Smooth muscle cell (in vitro differentiated cells): ENCODE measurements around the gene MME. TPM values are rescaled to one million over a fixed set of nuclear protein-coding genes. Genes with fewer than 3 reads are reported as not detected.

Experiments
- DNase-seq: peaks from one replicate; lab custom pipeline; 2025; ENCODE audit not compliant: unreplicated experiment; lab: John Stamatoyannopoulos, UW
- H2AFZ ChIP-seq: fragments of 200-600 bp; sonication (generic); 2 replicates; pipeline ENCODE4 v1.6.0; 2016; ENCODE audit warnings: antibody characterized with exemption, low read depth, mild to moderate bottlenecking
- H3F3A ChIP-seq: fragments of 200-600 bp; sonication (generic); 2 replicates; pipeline ENCODE4 v1.6.0; 2017; ENCODE audit warnings: antibody characterized with exemption, low read depth
- H3K27ac ChIP-seq: fragments of 200-600 bp; sonication (generic); 2 replicates; pipeline ENCODE4 v1.5.1; 2016; ENCODE audit warnings: low read depth, mild to moderate bottlenecking
- H3K27me3 ChIP-seq: fragments of 200-600 bp; sonication (generic); 2 replicates; pipeline ENCODE4 v1.6.1; 2016; ENCODE audit warnings: low read depth, mild to moderate bottlenecking
- H3K36me3 ChIP-seq: fragments of 200-600 bp; sonication (generic); 2 replicates; pipeline ENCODE4 v1.5.1; 2016; ENCODE audit warnings: low read depth
- H3K4me1 ChIP-seq: fragments of 200-600 bp; sonication (generic); 2 replicates; pipeline ENCODE4 v1.5.1; 2016; ENCODE audit warnings: low read depth
- H3K4me2 ChIP-seq: fragments of 200-600 bp; sonication (generic); 2 replicates; pipeline ENCODE4 v1.6.0; 2016; ENCODE audit warnings: mild to moderate bottlenecking
- H3K4me3 ChIP-seq: fragments of 200-600 bp; sonication (generic); 2 replicates; pipeline ENCODE4 v1.5.1; 2016; ENCODE audit warnings: mild to moderate bottlenecking
- H3K79me2 ChIP-seq: fragments of 200-600 bp; sonication (generic); 2 replicates; pipeline ENCODE4 v1.6.0; 2016; ENCODE audit warnings: low read depth, mild to moderate bottlenecking
- H3K9ac ChIP-seq: fragments of 200-600 bp; sonication (generic); 2 replicates; pipeline ENCODE4 v1.6.0; 2016; ENCODE audit warnings: low read depth
- H3K9me3 ChIP-seq: fragments of 200-600 bp; sonication (generic); replicated peaks from 2 replicates; pipeline ENCODE4 v1.5.1; 2016; ENCODE audit warnings: low read depth
- H4K20me1 ChIP-seq: fragments of 200-600 bp; sonication (generic); 2 replicates; pipeline ENCODE4 v1.6.0; 2016; ENCODE audit warnings: low read depth
- CTCF ChIP-seq: fragments of 200-600 bp; sonication (generic); IDR thresholded peaks from 2 replicates; pipeline ENCODE4 v1.5.1; 2017; ENCODE audit warnings: borderline replicate concordance, mild to moderate bottlenecking, antibody characterized with exemption; ENCODE audit not compliant: insufficient read depth, poor library complexity, severe bottlenecking
- WGBS: methylation state at CpG from one replicate; pipeline ENCODE4 v1.1.7; 2016; ENCODE audit warnings: low lambda C conversion rate; 5-methylcytosine and 5-hydroxymethylcytosine counted together
- polyA plus RNA-seq: library from polyadenylated mRNA; unstranded; fragments of >200 nt; fragmentation: Nextera tagmentation; extraction: Ambion mirVana; gene quantifications from 2 replicates; pipeline ENCODE4 v1.2.1, GENCODE V29; 2016
- total RNA-seq: library from RNA; depleted of rRNA; stranded (reverse); fragments of >200 nt; gene quantifications from 2 replicates; pipeline ENCODE4 v1.2.3, GENCODE V29; 2014

MME gene
- total and polyA plus RNA-seq, 2 experiments from 2014 or later, result 79.2 to 136 TPM

GRCh38 chr3:155070932-155071387 lies 9.2 kb upstream of the MME start:
- peak; percentile 10 for DNase-seq
- peak overlapping the region; percentile 81 for H3K9ac ChIP-seq
- H3K27me3 ChIP-seq, result no peaks in the 10 kb centered on the region
- no peak for TF ChIP-seq CTCF
- peak overlapping the region; percentile 97 for H3K27ac ChIP-seq
- H2AFZ ChIP-seq, result no peak overlapping the region
- H3K79me2 ChIP-seq, result no peaks in the 10 kb centered on the region
- H3K36me3 ChIP-seq, result no peaks in the 10 kb centered on the region
- H3K4me3 ChIP-seq, result no peak overlapping the region
- H4K20me1 ChIP-seq, result no peaks in the 10 kb centered on the region
- no peaks in the 10 kb centered on the region for H3K9me3 ChIP-seq
- peaks cover 5% of the 10 kb centered on the region for H3F3A ChIP-seq
- no peaks in the 10 kb centered on the region for H3K4me1 ChIP-seq
- 4% methylated on average over 8 of the region's 8 CpGs for WGBS
- H3K4me2 ChIP-seq, result peak overlapping the region; percentile 63

- Histone ChIP-seq H3K27me3 (no peaks in the 10 kb centered on the region), H3K4me3 (no peak overlapping the region), H3K36me3 (no peaks in the 10 kb centered on the region), H3K79me2 (no peaks in the 10 kb centered on the region), H3F3A (peaks cover 5% of the 10 kb centered on the region), H3K9me3 (no peaks in the 10 kb centered on the region), H3K27ac (no peak overlapping the region), H2AFZ (no peak overlapping the region), H3K4me2 (no peak overlapping the region), H4K20me1 (no peaks in the 10 kb centered on the region), H3K4me1 (peaks cover 7% of the 10 kb centered on the region), H3K9ac (no peak overlapping the region)
- no peak for TF ChIP-seq CTCF
- no peak for DNase-seq
These were observed 4.9 kb upstream of the MME start for GRCh38 chr3:155075200-155075599.

- no peaks in the 10 kb centered on the region for H4K20me1 ChIP-seq
- H3F3A ChIP-seq, result no peaks in the 10 kb centered on the region
- no peak overlapping the region for H3K4me2 ChIP-seq
- H3K36me3 ChIP-seq, result no peaks in the 10 kb centered on the region
- peaks cover 15% of the 10 kb centered on the region for H3K4me1 ChIP-seq
- no peak for DNase-seq
- no peak overlapping the region for H3K27ac ChIP-seq
- no peak for TF ChIP-seq CTCF
- no peak overlapping the region for H3K9ac ChIP-seq
- 95% methylated on average over 4 of the region's 4 CpGs for WGBS
- no peak overlapping the region for H2AFZ ChIP-seq
- H3K4me3 ChIP-seq, result no peak overlapping the region
- peaks cover 10% of the 10 kb centered on the region for H3K79me2 ChIP-seq
- no peaks in the 10 kb centered on the region for H3K27me3 ChIP-seq
- H3K9me3 ChIP-seq, result no peaks in the 10 kb centered on the region
These were observed 3.2 kb upstream of the MME start for GRCh38 chr3:155076888-155077287.

GRCh38 chr3:155078711-155079467 lies 1.2 kb upstream of the MME start:
- Histone ChIP-seq H3K9me3 (no peaks in the 10 kb centered on the region), H2AFZ (peak overlapping the region; percentile 97), H4K20me1 (no peaks in the 10 kb centered on the region), H3F3A (no peaks in the 10 kb centered on the region), H3K27ac (peak overlapping the region; percentile 49), H3K36me3 (no peaks in the 10 kb centered on the region), H3K4me3 (peak overlapping the region; percentile 84), H3K4me1 (peaks cover 15% of the 10 kb centered on the region), H3K27me3 (no peaks in the 10 kb centered on the region), H3K9ac (peak overlapping the region; percentile 76), H3K4me2 (peak overlapping the region; percentile 90), H3K79me2 (peaks cover 11% of the 10 kb centered on the region)
- 14% methylated on average over 17 of the region's 18 CpGs for WGBS
- no peak for TF ChIP-seq CTCF
- no peak for DNase-seq
